ENCODE results near the gene DLEC1.
"Not testable (repeated sequence)": the region's sequence is repeated elsewhere in the genome, so short reads cannot be mapped to it uniquely, and the experiment has no call there.

Gene DLEC1

GRCh38 chr3:38160704-38161103 lies 121.7 kb downstream of the DLEC1 start:
- not testable (repeated sequence) for H3K4me1 ChIP-seq (ENCODE audit: control insufficient read depth, insufficient read depth, low read length); DNase-seq (ENCODE audit: low read depth, low spot score); H3K4me3 ChIP-seq (ENCODE audit: low read length); H3K9me3 ChIP-seq (ENCODE audit: control insufficient read depth, insufficient read depth, low read length); H3K27me3 ChIP-seq (ENCODE audit: control insufficient read depth, insufficient read depth, low read length); H3K36me3 ChIP-seq (ENCODE audit: control insufficient read depth, insufficient read depth, low read length); H3K27ac ChIP-seq (ENCODE audit: low read length)
- WGBS (ENCODE audit: insufficient coverage, insufficient read length): 100% methylated on average over 10 of the region's 11 CpGs

- Histone ChIP-seq H3K27ac (ENCODE audit: low read length) (no peak overlapping the region), H3K4me3 (ENCODE audit: low read length) (no peak overlapping the region)
- WGBS (ENCODE audit: insufficient coverage, insufficient read length): no CpG with 5 or more reads among the region's 12 CpGs
Observed at GRCh38 chr3:38163117-38163840, 124.3 kb downstream of the DLEC1 start.

GRCh38 chr3:38163841-38164642 lies 125.0 kb downstream of the DLEC1 start:
- Histone ChIP-seq H3K4me3 (ENCODE audit: low read length) (no peak overlapping the region; the same call in 1 of the 2 replicates), H3K36me3 (ENCODE audit: control insufficient read depth, insufficient read depth, low read length) (no peaks in the 10 kb centered on the region), H3K27ac (ENCODE audit: low read length) (no peak overlapping the region), H3K27me3 (ENCODE audit: control insufficient read depth, insufficient read depth, low read length) (no peaks in the 10 kb centered on the region), H3K4me1 (ENCODE audit: control insufficient read depth, insufficient read depth, low read length) (no peaks in the 10 kb centered on the region), H3K9me3 (ENCODE audit: control insufficient read depth, insufficient read depth, low read length) (no peaks in the 10 kb centered on the region)
- no CpG with 5 or more reads among the region's 24 CpGs for WGBS (ENCODE audit: insufficient coverage, insufficient read length)
- no peak for DNase-seq (ENCODE audit: low read depth, low spot score)

More at GRCh38 chr3:38163117-38163840, 124.3 kb downstream of the DLEC1 start:
- Histone ChIP-seq H3K9me3 (ENCODE audit: control insufficient read depth, insufficient read depth, low read length) (no peaks in the 10 kb centered on the region), H3K4me1 (ENCODE audit: control insufficient read depth, insufficient read depth, low read length) (no peaks in the 10 kb centered on the region), H3K27me3 (ENCODE audit: control insufficient read depth, insufficient read depth, low read length) (no peaks in the 10 kb centered on the region), H3K36me3 (ENCODE audit: control insufficient read depth, insufficient read depth, low read length) (no peaks in the 10 kb centered on the region)
- DNase-seq (ENCODE audit: low read depth, low spot score): no peak

- Histone ChIP-seq H3K27me3 (ENCODE audit: control insufficient read depth, insufficient read depth, low read length) (no peaks in the 10 kb centered on the region), H3K27ac (ENCODE audit: low read length) (no peak overlapping the region), H3K4me3 (ENCODE audit: low read length) (peak overlapping the region; percentile 94; the same call in 1 of the 2 replicates), H3K36me3 (ENCODE audit: control insufficient read depth, insufficient read depth, low read length) (no peaks in the 10 kb centered on the region), H3K4me1 (ENCODE audit: control insufficient read depth, insufficient read depth, low read length) (no peaks in the 10 kb centered on the region), H3K9me3 (ENCODE audit: control insufficient read depth, insufficient read depth, low read length) (no peaks in the 10 kb centered on the region)
- DNase-seq (ENCODE audit: low read depth, low spot score): no peak
- WGBS (ENCODE audit: insufficient coverage, insufficient read length): no CpG with 5 or more reads among the region's 17 CpGs
Observed at GRCh38 chr3:38164643-38164951, 125.6 kb downstream of the DLEC1 start.

GRCh38 chr3:38164952-38165721 lies 126.1 kb downstream of the DLEC1 start, which contains the start of gene OXSR1:
OXSR1 (plus strand) TSS chr3:38165537; CDS start chr3:38165877, 340 bp downstream.
- Histone ChIP-seq H3K27me3 (ENCODE audit: control insufficient read depth, insufficient read depth, low read length) (no peaks in the 10 kb centered on the region), H3K9me3 (ENCODE audit: control insufficient read depth, insufficient read depth, low read length) (no peaks in the 10 kb centered on the region), H3K36me3 (ENCODE audit: control insufficient read depth, insufficient read depth, low read length) (no peaks in the 10 kb centered on the region), H3K27ac (ENCODE audit: low read length) (no peak within 1 kb of the TSS), H3K4me1 (ENCODE audit: control insufficient read depth, insufficient read depth, low read length) (no peaks in the 10 kb centered on the region), H3K4me3 (ENCODE audit: low read length) (peak within 1 kb of the TSS; percentile 94)
- peak; percentile 99 for DNase-seq (ENCODE audit: low read depth, low spot score)
- WGBS (ENCODE audit: insufficient coverage, insufficient read length): no CpG with 5 or more reads among the region's 57 CpGs

GRCh38 chr3:38165722-38166387 lies 126.8 kb downstream of the DLEC1 start:
- Histone ChIP-seq H3K9me3 (ENCODE audit: control insufficient read depth, insufficient read depth, low read length) (no peaks in the 10 kb centered on the region), H3K27ac (ENCODE audit: low read length) (no peak overlapping the region), H3K36me3 (ENCODE audit: control insufficient read depth, insufficient read depth, low read length) (no peaks in the 10 kb centered on the region), H3K4me1 (ENCODE audit: control insufficient read depth, insufficient read depth, low read length) (no peaks in the 10 kb centered on the region), H3K4me3 (ENCODE audit: low read length) (peak overlapping the region; percentile 94), H3K27me3 (ENCODE audit: control insufficient read depth, insufficient read depth, low read length) (no peaks in the 10 kb centered on the region)
- no CpG with 5 or more reads among the region's 62 CpGs for WGBS (ENCODE audit: insufficient coverage, insufficient read length)
- DNase-seq (ENCODE audit: low read depth, low spot score): no peak

GRCh38 chr3:38167591-38167990 lies 128.6 kb downstream of the DLEC1 start:
- no CpG with 5 or more reads among the region's 4 CpGs for WGBS (ENCODE audit: insufficient coverage, insufficient read length)

GRCh38 chr3:38168151-38169026 lies 129.4 kb downstream of the DLEC1 start:
- Histone ChIP-seq H3K9me3 (ENCODE audit: control insufficient read depth, insufficient read depth, low read length) (no peaks in the 10 kb centered on the region), H3K36me3 (ENCODE audit: control insufficient read depth, insufficient read depth, low read length) (no peaks in the 10 kb centered on the region), H3K27me3 (ENCODE audit: control insufficient read depth, insufficient read depth, low read length) (no peaks in the 10 kb centered on the region), H3K4me1 (ENCODE audit: control insufficient read depth, insufficient read depth, low read length) (no peaks in the 10 kb centered on the region; the same call in 1 of the 2 replicates), H3K4me3 (ENCODE audit: low read length) (no peak overlapping the region), H3K27ac (ENCODE audit: low read length) (no peak overlapping the region)
- no peak for DNase-seq (ENCODE audit: low read depth, low spot score)
- WGBS (ENCODE audit: insufficient coverage, insufficient read length): no CpG with 5 or more reads among the region's 4 CpGs

More at GRCh38 chr3:38167591-38167990, 128.6 kb downstream of the DLEC1 start:
- DNase-seq (ENCODE audit: low read depth, low spot score): no peak
- Histone ChIP-seq H3K9me3 (ENCODE audit: control insufficient read depth, insufficient read depth, low read length) (no peaks in the 10 kb centered on the region), H3K27me3 (ENCODE audit: control insufficient read depth, insufficient read depth, low read length) (no peaks in the 10 kb centered on the region), H3K4me3 (ENCODE audit: low read length) (no peak overlapping the region), H3K36me3 (ENCODE audit: control insufficient read depth, insufficient read depth, low read length) (no peaks in the 10 kb centered on the region), H3K4me1 (ENCODE audit: control insufficient read depth, insufficient read depth, low read length) (no peaks in the 10 kb centered on the region), H3K27ac (ENCODE audit: low read length) (no peak overlapping the region)

- Histone ChIP-seq H3K4me1 (ENCODE audit: control insufficient read depth, insufficient read depth, low read length) (peaks cover under 1% of the 10 kb centered on the region; the same call in 1 of the 2 replicates), H3K27me3 (ENCODE audit: control insufficient read depth, insufficient read depth, low read length) (no peaks in the 10 kb centered on the region), H3K9me3 (ENCODE audit: control insufficient read depth, insufficient read depth, low read length) (no peaks in the 10 kb centered on the region), H3K36me3 (ENCODE audit: control insufficient read depth, insufficient read depth, low read length) (no peaks in the 10 kb centered on the region), H3K27ac (ENCODE audit: low read length) (no peak overlapping the region), H3K4me3 (ENCODE audit: low read length) (no peak overlapping the region)
- no peak for DNase-seq (ENCODE audit: low read depth, low spot score)
- WGBS (ENCODE audit: insufficient coverage, insufficient read length): no CpG with 5 or more reads among the region's 1 CpG
Observed at GRCh38 chr3:38169027-38169317, 130.0 kb downstream of the DLEC1 start.

Data from iPS DF 6.9 (cell line).